Panc1 (cell line): ENCODE measurements around the gene FECH. TPM values are rescaled to one million over a fixed set of nuclear protein-coding genes. Genes with fewer than 3 reads are reported as not detected.

Experiments used
- ATAC-seq: fragments of 200-7000 bp; cut with Tn5 transposase; 2 replicates; pipeline ENCODE4 v1.9.1; 2020; ENCODE audit warnings: mild to moderate bottlenecking, moderate library complexity
- BruUV-seq: library from RNA; stranded (reverse); fragments of 400-500 nt; replicated peaks from 2 replicates; lab custom pipeline; 2021; lab: Mats Ljungman, UMichigan
- CTCF ChIA-PET: fragments of 300-600 bp; sonication (Branson Sonifier 250); formaldehyde crosslinking; loops from one replicate; lab custom pipeline; 2022; ENCODE audit warnings: antibody characterized with exemption; lab: Charles Lee
- POLR2A ChIA-PET: fragments of 300-600 bp; sonication (Branson Sonifier 250); formaldehyde crosslinking; loops from one replicate; lab custom pipeline; 2022; ENCODE audit warnings: antibody characterized with exemption; lab: Charles Lee
- DNase-seq: peaks from one replicate; pipeline ENCODE4 v3.0.0-alpha.2; 2010; ENCODE audit warnings: low read depth, low spot score
- H3K27ac ChIP-seq: 2 replicates; pipeline ENCODE4 v1.5.1; 2011; ENCODE audit warnings: mild to moderate bottlenecking, low read length, inconsistent platforms
- H3K27me3 ChIP-seq: fragments of 200-500 bp; sonication (Bioruptor generic); 2 replicates; pipeline ENCODE4 v1.6.0; 2014; ENCODE audit warnings: low read length, inconsistent platforms; ENCODE audit not compliant: control insufficient read depth, insufficient read depth
- H3K36me3 ChIP-seq: fragments of 200-500 bp; sonication (Bioruptor generic); 2 replicates; pipeline ENCODE4 v1.5.1; 2014; ENCODE audit warnings: inconsistent platforms, mild to moderate bottlenecking, low read length, moderate library complexity; ENCODE audit not compliant: control insufficient read depth, insufficient read depth
- H3K4me1 ChIP-seq: 2 replicates; pipeline ENCODE4 v1.5.1; 2011; ENCODE audit warnings: inconsistent platforms, mild to moderate bottlenecking, low read length, moderate library complexity; ENCODE audit not compliant: control insufficient read depth, insufficient read depth
- H3K4me3 ChIP-seq, 2 experiments: 2 replicates each; pipeline ENCODE4 v1.5.1; 2011 to 2012; ENCODE audit warnings: low read depth in 2 of 2, low read length in 2 of 2, mild to moderate bottlenecking in 2 of 2, inconsistent platforms in 1 of 2, moderate library complexity in 1 of 2
- H3K9me3 ChIP-seq: fragments of 200-500 bp; sonication (Bioruptor generic); 2 replicates; pipeline ENCODE4 v1.5.1; 2014; ENCODE audit warnings: low read depth, mild to moderate bottlenecking, inconsistent platforms, low read length, moderate library complexity; ENCODE audit not compliant: control insufficient read depth, insufficient read depth
- POLR2AphosphoS5 ChIP-seq: IDR thresholded peaks from 2 replicates; pipeline ENCODE4 v1.6.1; 2012; ENCODE audit warnings: mild to moderate bottlenecking, low read depth, low read length, moderate library complexity
- SIN3A ChIP-seq: IDR thresholded peaks from 2 replicates; pipeline ENCODE4 v1.6.1; 2012; ENCODE audit warnings: low read depth, mild to moderate bottlenecking, low read length, moderate library complexity, borderline replicate concordance; ENCODE audit not compliant: insufficient read depth
- TCF7L2 ChIP-seq: IDR thresholded peaks from 2 replicates; pipeline ENCODE4 v1.6.1; 2011; ENCODE audit warnings: mild to moderate bottlenecking, low read depth, low read length, inconsistent platforms
- in situ Hi-C: cut with HindIII; loops from 2 replicates; pipeline ENCODE4 v1.10.0; 2016; ENCODE audit warnings: low sequenced_read_pairs, low pct_unique_long_range_greater_than_20kb
- intact Hi-C: fragments of 100-400 bp; cut with micrococcal nuclease; formaldehyde crosslinking; loops from one replicate; pipeline ENCODE4 v1.10.0; 2022; ENCODE audit not compliant: unreplicated experiment
- total RNA-seq: library from RNA; stranded (reverse); gene quantifications from one replicate; pipeline ENCODE4 v1.2.1, GENCODE V29; 2021; ENCODE audit not compliant: unreplicated experiment
- TF ChIP-seq, protein P1 (sequence below): fragments of 450-650 bp; IDR thresholded peaks from 2 replicates; pipeline ENCODE4 v1.5.1; 2017; ENCODE audit warnings: mild to moderate bottlenecking
- TF ChIP-seq, protein P2 (sequence below), 2 experiments: IDR thresholded peaks; 2 replicates each; pipeline ENCODE4 v1.6.1; 2011 to 2012; ENCODE audit warnings: low read depth in 2 of 2, control low read depth in 1 of 2, low read length in 1 of 2, mild to moderate bottlenecking in 1 of 2, moderate library complexity in 1 of 2; ENCODE audit not compliant: insufficient read depth in 1 of 2

The FECH gene
- total RNA-seq, 1 experiment from 2014 or later: 25.2 TPM

DNA sequence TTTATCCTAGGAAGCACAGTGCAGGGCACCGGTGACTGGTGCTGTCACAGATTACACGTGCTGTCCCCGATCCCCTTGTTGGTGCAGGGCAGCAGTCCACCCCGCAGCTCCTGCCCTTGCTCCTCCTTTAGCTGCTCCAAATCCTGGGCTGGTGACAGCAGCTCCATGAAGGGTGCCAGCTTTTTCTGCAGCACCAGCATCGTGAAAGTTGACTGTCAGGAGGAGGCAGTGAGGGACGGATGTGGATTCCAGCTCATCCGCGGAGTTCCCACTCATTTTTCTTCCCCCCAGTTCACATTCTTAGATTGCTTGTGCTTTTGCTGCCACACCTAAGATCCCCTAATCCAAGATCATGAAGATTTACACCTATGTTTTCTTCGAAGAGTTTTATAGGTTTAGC lies 83.9 kb downstream of the FECH start:
- H3K36me3 ChIP-seq: no peaks in the 10 kb centered on the region
- no peaks in the 10 kb centered on the region for H3K9me3 ChIP-seq
- H3K4me1 ChIP-seq: no peaks in the 10 kb centered on the region
- H3K27ac ChIP-seq: no peak overlapping the region
- ChIA-PET CTCF (no interaction called here), POLR2A (interaction anchor here (0.7 kb wide), 1 partner anchor 41 kb away, joined by 10 read pairs; no protein-coding TSS in a partner anchor)
- intact Hi-C loops: no loop called here
- TF ChIP-seq TCF7L2: no peak
- TF ChIP-seq POLR2AphosphoS5: no peak
- TF ChIP-seq SIN3A: no peak
- TF ChIP-seq, protein P1, sequence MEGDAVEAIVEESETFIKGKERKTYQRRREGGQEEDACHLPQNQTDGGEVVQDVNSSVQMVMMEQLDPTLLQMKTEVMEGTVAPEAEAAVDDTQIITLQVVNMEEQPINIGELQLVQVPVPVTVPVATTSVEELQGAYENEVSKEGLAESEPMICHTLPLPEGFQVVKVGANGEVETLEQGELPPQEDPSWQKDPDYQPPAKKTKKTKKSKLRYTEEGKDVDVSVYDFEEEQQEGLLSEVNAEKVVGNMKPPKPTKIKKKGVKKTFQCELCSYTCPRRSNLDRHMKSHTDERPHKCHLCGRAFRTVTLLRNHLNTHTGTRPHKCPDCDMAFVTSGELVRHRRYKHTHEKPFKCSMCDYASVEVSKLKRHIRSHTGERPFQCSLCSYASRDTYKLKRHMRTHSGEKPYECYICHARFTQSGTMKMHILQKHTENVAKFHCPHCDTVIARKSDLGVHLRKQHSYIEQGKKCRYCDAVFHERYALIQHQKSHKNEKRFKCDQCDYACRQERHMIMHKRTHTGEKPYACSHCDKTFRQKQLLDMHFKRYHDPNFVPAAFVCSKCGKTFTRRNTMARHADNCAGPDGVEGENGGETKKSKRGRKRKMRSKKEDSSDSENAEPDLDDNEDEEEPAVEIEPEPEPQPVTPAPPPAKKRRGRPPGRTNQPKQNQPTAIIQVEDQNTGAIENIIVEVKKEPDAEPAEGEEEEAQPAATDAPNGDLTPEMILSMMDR: no peak
- TF ChIP-seq, protein P2, sequence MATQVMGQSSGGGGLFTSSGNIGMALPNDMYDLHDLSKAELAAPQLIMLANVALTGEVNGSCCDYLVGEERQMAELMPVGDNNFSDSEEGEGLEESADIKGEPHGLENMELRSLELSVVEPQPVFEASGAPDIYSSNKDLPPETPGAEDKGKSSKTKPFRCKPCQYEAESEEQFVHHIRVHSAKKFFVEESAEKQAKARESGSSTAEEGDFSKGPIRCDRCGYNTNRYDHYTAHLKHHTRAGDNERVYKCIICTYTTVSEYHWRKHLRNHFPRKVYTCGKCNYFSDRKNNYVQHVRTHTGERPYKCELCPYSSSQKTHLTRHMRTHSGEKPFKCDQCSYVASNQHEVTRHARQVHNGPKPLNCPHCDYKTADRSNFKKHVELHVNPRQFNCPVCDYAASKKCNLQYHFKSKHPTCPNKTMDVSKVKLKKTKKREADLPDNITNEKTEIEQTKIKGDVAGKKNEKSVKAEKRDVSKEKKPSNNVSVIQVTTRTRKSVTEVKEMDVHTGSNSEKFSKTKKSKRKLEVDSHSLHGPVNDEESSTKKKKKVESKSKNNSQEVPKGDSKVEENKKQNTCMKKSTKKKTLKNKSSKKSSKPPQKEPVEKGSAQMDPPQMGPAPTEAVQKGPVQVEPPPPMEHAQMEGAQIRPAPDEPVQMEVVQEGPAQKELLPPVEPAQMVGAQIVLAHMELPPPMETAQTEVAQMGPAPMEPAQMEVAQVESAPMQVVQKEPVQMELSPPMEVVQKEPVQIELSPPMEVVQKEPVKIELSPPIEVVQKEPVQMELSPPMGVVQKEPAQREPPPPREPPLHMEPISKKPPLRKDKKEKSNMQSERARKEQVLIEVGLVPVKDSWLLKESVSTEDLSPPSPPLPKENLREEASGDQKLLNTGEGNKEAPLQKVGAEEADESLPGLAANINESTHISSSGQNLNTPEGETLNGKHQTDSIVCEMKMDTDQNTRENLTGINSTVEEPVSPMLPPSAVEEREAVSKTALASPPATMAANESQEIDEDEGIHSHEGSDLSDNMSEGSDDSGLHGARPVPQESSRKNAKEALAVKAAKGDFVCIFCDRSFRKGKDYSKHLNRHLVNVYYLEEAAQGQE (IDR thresholded peaks at IDR 0.05; ENCODE audit: insufficient read depth in 1 of 2, low read depth in 2 of 2, low read length in 1 of 2): no peak
- H3K27me3 ChIP-seq: peaks cover 2% of the 10 kb centered on the region; the same call in 1 of the 2 replicates
- in situ Hi-C loops: no loop called here
- BruUV-seq: no TSS peak
- DNase-seq (no peak), ATAC-seq (no peak)
- no peak overlapping the region for H3K4me3 ChIP-seq

DNA sequence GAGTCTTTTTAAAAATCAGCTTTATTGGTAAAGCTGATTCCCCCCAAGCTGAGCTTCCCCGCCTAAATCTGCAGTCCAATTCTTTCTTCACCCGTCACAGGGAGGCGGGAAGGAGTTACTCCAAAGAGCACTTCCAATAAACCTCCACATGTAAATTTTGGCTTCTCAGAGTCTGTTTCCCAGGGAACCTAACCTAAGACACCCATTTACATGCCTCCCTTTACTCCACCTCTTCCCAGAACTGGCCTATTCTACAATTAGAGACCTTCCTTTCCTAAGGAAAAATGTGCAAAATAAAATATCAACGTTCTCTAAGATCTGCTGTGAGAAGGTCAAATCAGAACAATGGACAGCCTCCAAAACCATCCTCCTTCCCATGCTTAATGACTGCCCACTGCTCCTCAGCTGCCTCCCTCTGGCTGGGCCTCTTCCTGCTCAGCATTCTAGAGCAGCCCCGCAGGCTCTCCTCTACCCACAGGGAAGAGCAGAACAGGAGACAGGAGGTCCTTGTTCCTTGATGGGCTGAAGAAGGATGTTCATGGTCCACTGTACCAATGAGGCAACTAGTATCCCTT lies 87.7 kb downstream of the FECH start:
- H3K4me3 ChIP-seq: no peak overlapping the region
- TF ChIP-seq POLR2AphosphoS5 (no peak), TCF7L2 (no peak), SIN3A (no peak)
- TF ChIP-seq, protein P2 (IDR thresholded peaks at IDR 0.05; ENCODE audit: insufficient read depth in 1 of 2, low read depth in 2 of 2, low read length in 1 of 2): no peak
- TF ChIP-seq, protein P1: no peak
- in situ Hi-C loops (no loop called here), intact Hi-C loops (no loop called here)
- ATAC-seq (no peak), DNase-seq (no peak)
- H3K4me1 ChIP-seq: no peaks in the 10 kb centered on the region
- CTCF ChIA-PET: no interaction called here
- BruUV-seq: no TSS peak
- POLR2A ChIA-PET: no interaction called here
- no peaks in the 10 kb centered on the region for H3K36me3 ChIP-seq
- no peak overlapping the region for H3K27ac ChIP-seq
- H3K27me3 ChIP-seq: no peaks in the 10 kb centered on the region
- H3K9me3 ChIP-seq: no peaks in the 10 kb centered on the region
